Muscle layer of colon (tissue), 2 donors: ENCODE measurements around the gene FOXK2.

Experiments
- H3K27ac ChIP-seq: one replicate; pipeline ENCODE4 v1.7.0; 2013; ENCODE audit warnings: low read depth, mild to moderate bottlenecking, low read length, moderate library complexity
- H3K27me3 ChIP-seq, 2 donors: one replicate each; pipeline ENCODE4 v1.7.0; 2013; ENCODE audit warnings: low read length in 2 of 2, mild to moderate bottlenecking in 2 of 2; ENCODE audit not compliant: insufficient read depth in 2 of 2, control insufficient read depth in 1 of 2
- H3K36me3 ChIP-seq: one replicate; pipeline ENCODE4 v1.7.0; 2013; ENCODE audit warnings: mild to moderate bottlenecking, low read length; ENCODE audit not compliant: insufficient read depth
- H3K4me1 ChIP-seq: one replicate; pipeline ENCODE4 v1.7.0; 2013; ENCODE audit warnings: mild to moderate bottlenecking, low read length; ENCODE audit not compliant: insufficient read depth
- H3K4me3 ChIP-seq, 2 donors: one replicate each; pipeline ENCODE4 v1.7.0; 2013; ENCODE audit warnings: low read length in 2 of 2, low read depth in 1 of 2, mild to moderate bottlenecking in 1 of 2, moderate library complexity in 1 of 2
- H3K9ac ChIP-seq: one replicate; pipeline ENCODE4 v1.7.0; 2013; ENCODE audit warnings: low read length
- H3K9me3 ChIP-seq: one replicate; pipeline ENCODE4 v1.7.0; 2013; ENCODE audit warnings: mild to moderate bottlenecking, low read length
- donor health status: abdominal sarcoma.
- donor health status: Adenocarcinoma of cecum.

Gene FOXK2

GRCh38 chr17:82587234-82588086 is 67.9 kb downstream of the FOXK2 start:
- Histone ChIP-seq H3K9ac (no peak overlapping the region), H3K36me3 (peaks cover 37% of the 10 kb centered on the region), H3K27ac (no peak overlapping the region)

DNA sequence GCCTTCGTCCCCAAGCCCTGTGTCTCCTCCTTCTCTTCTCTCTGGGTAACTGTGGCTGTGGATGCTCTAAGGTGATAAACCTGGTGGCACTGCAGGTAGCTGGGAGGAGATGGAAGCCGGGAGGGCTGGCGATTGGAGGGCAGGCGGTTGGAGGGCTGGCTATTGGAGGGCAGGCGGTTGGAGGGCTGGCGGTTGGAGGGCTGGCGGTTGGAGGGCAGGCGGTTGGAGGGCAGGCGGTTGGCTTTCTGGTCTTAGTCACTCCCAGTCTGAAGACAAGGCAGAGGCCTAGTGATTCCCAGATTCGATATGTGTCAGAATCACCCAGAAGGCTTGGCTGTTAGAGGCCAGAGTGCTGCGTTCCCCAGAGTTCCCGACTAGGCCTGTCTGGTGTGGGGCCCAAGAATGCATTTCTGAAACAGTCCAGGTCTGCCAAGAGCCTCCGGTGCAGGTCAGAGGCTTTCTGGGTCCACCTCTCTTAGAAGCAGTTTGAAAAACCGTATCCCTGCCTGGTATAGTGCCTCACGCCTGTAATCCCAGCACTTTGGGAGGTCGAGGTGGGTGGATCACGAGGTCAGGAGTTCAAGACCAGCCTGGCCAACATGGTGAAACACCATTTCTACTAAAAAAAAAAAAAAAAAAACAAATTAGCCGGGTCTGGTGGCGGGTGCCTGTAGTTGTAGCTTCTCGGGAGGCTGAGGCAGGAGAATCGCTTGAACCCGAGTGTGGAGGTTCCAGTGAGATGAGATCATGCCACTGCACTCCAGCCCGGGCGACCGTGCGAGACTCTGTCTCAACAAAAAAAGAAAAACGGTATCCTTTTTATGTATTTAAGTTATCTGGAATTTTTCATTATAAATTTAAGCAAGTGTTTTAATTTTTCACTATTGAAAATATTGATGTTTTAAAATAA is 69.0 kb downstream of the FOXK2 start:
- no peak overlapping the region for H3K9ac ChIP-seq
- H3K4me1 ChIP-seq, result peaks cover 35% of the 10 kb centered on the region
- H3K4me3 ChIP-seq, result no peak overlapping the region
- H3K9me3 ChIP-seq, result no peaks in the 10 kb centered on the region
- H3K27me3 ChIP-seq, result no peaks in the 10 kb centered on the region
- H3K27ac ChIP-seq, result peak overlapping the region; percentile 73
- peaks cover 30% of the 10 kb centered on the region for H3K36me3 ChIP-seq

More at GRCh38 chr17:82587234-82588086, 67.9 kb downstream of the FOXK2 start:
- Histone ChIP-seq H3K4me3 (no peak overlapping the region), H3K27me3 (no peaks in the 10 kb centered on the region), H3K4me1 (peaks cover 30% of the 10 kb centered on the region), H3K9me3 (no peaks in the 10 kb centered on the region)

DNA sequence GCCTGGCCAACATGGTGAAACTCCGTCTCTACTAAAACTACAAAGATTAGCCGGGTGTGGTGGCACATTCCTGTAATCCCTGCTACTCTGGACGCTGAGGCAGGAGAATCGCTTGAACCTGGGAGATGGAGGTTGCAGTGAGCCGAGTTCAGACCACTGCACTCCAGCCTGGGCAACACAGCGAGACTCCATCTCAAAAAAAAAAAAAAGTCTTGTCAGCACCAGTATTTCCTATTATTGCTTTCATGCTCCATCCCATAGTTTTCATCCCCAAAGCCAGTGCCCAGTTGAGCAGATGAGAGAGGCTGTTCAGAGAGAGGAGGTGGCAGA is 70.3 kb downstream of the FOXK2 start:
- peak overlapping the region; percentile 21 for H3K27ac ChIP-seq
- H3K4me3 ChIP-seq, result no peak overlapping the region
- H3K9me3 ChIP-seq, result no peaks in the 10 kb centered on the region
- no peak overlapping the region for H3K9ac ChIP-seq
- no peaks in the 10 kb centered on the region for H3K27me3 ChIP-seq
- peaks cover 35% of the 10 kb centered on the region for H3K4me1 ChIP-seq
- peaks cover 27% of the 10 kb centered on the region for H3K36me3 ChIP-seq

- Histone ChIP-seq H3K4me1 (peaks cover 35% of the 10 kb centered on the region), H3K27me3 (no peaks in the 10 kb centered on the region), H3K4me3 (no peak overlapping the region), H3K9ac (no peak overlapping the region), H3K36me3 (peaks cover 27% of the 10 kb centered on the region), H3K9me3 (no peaks in the 10 kb centered on the region), H3K27ac (peak overlapping the region; percentile 21)
These were observed 70.7 kb downstream of the FOXK2 start for GRCh38 chr17:82590216-82590615.

- no peak overlapping the region for H3K9ac ChIP-seq
- H3K36me3 ChIP-seq, result peaks cover 19% of the 10 kb centered on the region
- peak overlapping the region; percentile 79 for H3K27ac ChIP-seq
- H3K4me1 ChIP-seq, result peaks cover 35% of the 10 kb centered on the region
- H3K9me3 ChIP-seq, result no peaks in the 10 kb centered on the region
- no peak overlapping the region for H3K4me3 ChIP-seq
- no peaks in the 10 kb centered on the region for H3K27me3 ChIP-seq
These were observed 71.5 kb downstream of the FOXK2 start for GRCh38 chr17:82590881-82591539.

DNA sequence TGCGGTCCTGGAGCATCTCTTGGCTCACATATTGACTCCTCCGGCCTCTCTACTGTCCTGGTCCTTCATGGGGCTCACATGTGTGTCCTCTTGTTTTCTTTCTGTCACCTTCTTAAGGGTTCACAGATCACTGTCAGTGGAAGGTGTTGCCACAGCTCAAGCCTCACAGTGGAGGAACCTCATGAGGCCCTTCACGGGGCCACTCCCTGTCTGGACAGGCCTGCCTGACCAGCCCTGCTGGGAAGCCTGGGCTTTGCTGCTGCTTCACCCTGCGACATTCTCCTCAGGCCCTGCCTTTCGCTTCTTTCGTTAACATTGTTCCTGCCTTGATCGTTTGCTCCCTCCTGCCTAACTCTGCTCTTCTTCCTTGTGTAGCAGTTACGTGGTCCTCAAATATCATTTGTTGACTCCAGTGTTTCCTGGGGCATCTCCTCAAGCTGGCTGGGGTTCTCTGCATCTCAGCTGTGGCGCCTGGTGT is 72.8 kb downstream of the FOXK2 start:
- H3K4me3 ChIP-seq, result peak overlapping the region in 1 of 2 donors; percentile 68
- H3K4me1 ChIP-seq, result peaks cover 35% of the 10 kb centered on the region
- peak overlapping the region; percentile 79 for H3K27ac ChIP-seq
- no peaks in the 10 kb centered on the region for H3K27me3 ChIP-seq
- no peaks in the 10 kb centered on the region for H3K9me3 ChIP-seq
- no peak overlapping the region for H3K9ac ChIP-seq
- peaks cover 23% of the 10 kb centered on the region for H3K36me3 ChIP-seq

DNA sequence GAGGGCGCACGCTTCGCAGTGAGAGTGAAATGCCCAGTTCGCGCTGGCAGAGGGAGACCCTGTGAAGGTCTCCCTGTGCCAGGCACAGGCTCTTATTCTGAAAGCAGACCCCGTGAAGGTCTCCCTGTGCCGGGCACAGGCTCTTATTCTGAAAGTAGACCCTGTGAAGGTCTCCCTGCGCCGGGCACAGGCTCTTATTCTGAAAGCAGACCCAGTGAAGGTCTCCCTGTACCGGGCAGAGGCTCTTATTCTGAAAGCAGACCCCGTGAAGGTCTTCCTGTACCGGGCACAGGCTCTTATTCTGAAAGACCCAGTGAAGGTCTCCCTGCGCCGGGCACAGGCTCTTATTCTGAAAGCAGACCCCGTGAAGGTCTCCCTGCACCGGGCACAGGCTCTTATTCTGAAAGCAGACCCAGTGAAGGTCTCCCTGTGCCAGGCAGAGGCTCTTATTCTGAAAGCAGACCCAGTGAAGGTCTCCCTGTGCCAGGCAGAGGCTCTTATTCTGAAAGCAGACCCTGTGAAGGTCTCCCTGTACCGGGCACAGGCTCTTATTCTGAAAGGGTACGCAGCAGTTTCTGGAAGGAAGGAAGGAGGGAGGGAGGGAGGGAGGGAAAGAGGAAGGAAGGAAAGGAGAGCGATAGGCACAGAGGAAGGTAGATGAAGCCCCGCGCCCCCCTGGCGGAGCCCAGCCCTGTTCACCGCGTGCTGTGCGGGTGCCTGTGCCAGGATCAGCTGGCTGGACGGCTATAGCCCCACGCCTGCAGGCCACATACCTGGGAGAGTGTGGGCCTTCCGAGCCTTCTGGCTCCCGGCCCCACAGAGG is 73.4 kb downstream of the FOXK2 start:
- peaks cover 32% of the 10 kb centered on the region for H3K4me1 ChIP-seq

DNA sequence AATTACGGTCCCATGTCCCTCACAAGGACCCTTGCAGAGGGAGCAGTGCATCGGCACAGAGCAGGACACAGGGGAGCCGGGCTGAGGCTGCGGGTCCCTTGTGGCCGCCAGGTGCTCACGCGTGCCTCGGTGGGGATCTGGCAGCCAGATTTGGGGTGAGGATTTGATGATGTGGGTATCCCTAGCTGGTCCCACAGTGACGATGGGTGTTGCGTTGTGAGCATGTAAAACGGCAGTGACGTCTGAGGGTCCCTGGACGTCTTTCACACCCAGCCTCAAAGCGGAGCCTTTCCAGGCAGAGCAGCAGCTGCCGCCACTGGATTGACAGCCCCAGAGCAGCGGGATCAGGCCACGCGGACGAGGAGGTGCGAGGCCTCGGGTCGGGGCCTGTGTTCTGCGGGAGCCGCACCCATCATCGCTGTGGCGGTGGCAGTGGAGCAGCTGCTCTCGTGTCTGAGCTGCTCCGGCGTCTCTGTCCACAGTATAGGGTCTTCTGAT is 74.1 kb downstream of the FOXK2 start:
- Histone ChIP-seq H3K4me3 (peak overlapping the region; percentile 55 to 68), H3K9ac (peak overlapping the region; percentile 66), H3K27me3 (no peaks in the 10 kb centered on the region), H3K36me3 (peaks cover 21% of the 10 kb centered on the region), H3K27ac (peak overlapping the region; percentile 79), H3K9me3 (no peaks in the 10 kb centered on the region), H3K4me1 (peaks cover 25% of the 10 kb centered on the region)

More for the DNA sequence above, 73.4 kb downstream of the FOXK2 start:
- Histone ChIP-seq H3K27me3 (no peaks in the 10 kb centered on the region), H3K9ac (peak overlapping the region; percentile 66), H3K4me3 (peak overlapping the region; percentile 55 to 68), H3K9me3 (no peaks in the 10 kb centered on the region), H3K36me3 (peaks cover 18% of the 10 kb centered on the region), H3K27ac (peak overlapping the region; percentile 79)

- no peaks in the 10 kb centered on the region for H3K27me3 ChIP-seq
- no peaks in the 10 kb centered on the region for H3K9me3 ChIP-seq
- H3K4me1 ChIP-seq, result peaks cover 24% of the 10 kb centered on the region
- H3K27ac ChIP-seq, result no peak overlapping the region
- no peak overlapping the region for H3K9ac ChIP-seq
- no peak overlapping the region for H3K4me3 ChIP-seq
- H3K36me3 ChIP-seq, result peaks cover 21% of the 10 kb centered on the region
These were observed 75.0 kb downstream of the FOXK2 start for GRCh38 chr17:82594571-82594970.

GRCh38 chr17:82595893-82596292 is 76.4 kb downstream of the FOXK2 start:
- no peak overlapping the region for H3K4me3 ChIP-seq
- H3K36me3 ChIP-seq, result peaks cover 32% of the 10 kb centered on the region
- no peak overlapping the region for H3K27ac ChIP-seq
- H3K27me3 ChIP-seq, result no peaks in the 10 kb centered on the region
- peaks cover 20% of the 10 kb centered on the region for H3K4me1 ChIP-seq
- no peaks in the 10 kb centered on the region for H3K9me3 ChIP-seq
- no peak overlapping the region for H3K9ac ChIP-seq
